ENCODE results near the gene TBC1D5. TPM values are rescaled to one million over a fixed set of nuclear protein-coding genes. Genes with fewer than 3 reads are reported as not detected.

Gene TBC1D5
- total RNA-seq, 3 donors from 2014 or later (not counting 1 experiment from before 2014, with no cell fraction given): 63.8 to 81.9 (median 74.9) TPM

- TF ChIP-seq CTCF (IDR thresholded peaks at IDR 0.05): no peak
- no peak overlapping the region for H3K4me3 Mint-ChIP-seq
- H3K9me3 Mint-ChIP-seq: no peaks in the 10 kb centered on the region
- no peak overlapping the region for H3K4me3 ChIP-seq (ENCODE audit: low read length)
- DNase-seq (no peak), ATAC-seq (no peak)
- H3K9me3 ChIP-seq (ENCODE audit: control insufficient read depth, insufficient read depth, low read length): no peaks in the 10 kb centered on the region
- H3K4me1 ChIP-seq (ENCODE audit: control insufficient read depth, insufficient read depth, low read length): no peaks in the 10 kb centered on the region
- peaks cover 27 to 28% of the 10 kb centered on the region in 2 donors for H3K4me1 Mint-ChIP-seq
- H3K36me3 Mint-ChIP-seq: no peaks in the 10 kb centered on the region
- no peaks in the 10 kb centered on the region for H3K27me3 Mint-ChIP-seq (ENCODE audit: low read depth in 2 of 2)
- no peak overlapping the region for H3K27ac Mint-ChIP-seq
- no peak overlapping the region for H3K27ac ChIP-seq (ENCODE audit: low read length)
- H3K27me3 ChIP-seq (ENCODE audit: control insufficient read depth, insufficient read depth, low read length): no peaks in the 10 kb centered on the region
- H3K36me3 ChIP-seq (ENCODE audit: control insufficient read depth, insufficient read depth, low read length): no peaks in the 10 kb centered on the region
- intact Hi-C loops (cut with micrococcal nuclease): no loop called here
Observed at GRCh38 chr3:17629400-17629799, 113.0 kb downstream of the TBC1D5 start.

GRCh38 chr3:17626395-17626794 lies 116.0 kb downstream of the TBC1D5 start:
- Mint-ChIP-seq H3K4me1 (peaks cover 14% of the 10 kb centered on the region in 2 donors), H3K27me3 (ENCODE audit: low read depth in 2 of 2) (no peaks in the 10 kb centered on the region), H3K36me3 (no peaks in the 10 kb centered on the region), H3K4me3 (no peak overlapping the region), H3K9me3 (no peaks in the 10 kb centered on the region), H3K27ac (peak overlapping the region in 1 of 2 donors; percentile 0)
- H3K4me3 ChIP-seq (ENCODE audit: low read length): no peak overlapping the region
- H3K27ac ChIP-seq (ENCODE audit: low read length): no peak overlapping the region
- no peaks in the 10 kb centered on the region for H3K4me1 ChIP-seq (ENCODE audit: control insufficient read depth, insufficient read depth, low read length)
- ATAC-seq (no peak), DNase-seq (no peak)
- H3K36me3 ChIP-seq (ENCODE audit: control insufficient read depth, insufficient read depth, low read length): no peaks in the 10 kb centered on the region
- no peaks in the 10 kb centered on the region for H3K9me3 ChIP-seq (ENCODE audit: control insufficient read depth, insufficient read depth, low read length)
- TF ChIP-seq CTCF (IDR thresholded peaks at IDR 0.05): no peak
- H3K27me3 ChIP-seq (ENCODE audit: control insufficient read depth, insufficient read depth, low read length): no peaks in the 10 kb centered on the region
- intact Hi-C loops (cut with micrococcal nuclease): no loop called here
- WGBS (ENCODE audit: insufficient coverage): 88% methylated on average over 1 of the region's 1 CpG

- Mint-ChIP-seq H3K36me3 (no peaks in the 10 kb centered on the region), H3K9me3 (no peaks in the 10 kb centered on the region), H3K4me1 (peaks cover 14% of the 10 kb centered on the region in 2 donors), H3K4me3 (no peak overlapping the region), H3K27me3 (ENCODE audit: low read depth in 2 of 2) (no peaks in the 10 kb centered on the region), H3K27ac (no peak overlapping the region)
- Histone ChIP-seq H3K4me3 (ENCODE audit: low read length) (no peak overlapping the region), H3K36me3 (ENCODE audit: control insufficient read depth, insufficient read depth, low read length) (no peaks in the 10 kb centered on the region), H3K9me3 (ENCODE audit: control insufficient read depth, insufficient read depth, low read length) (no peaks in the 10 kb centered on the region), H3K4me1 (ENCODE audit: control insufficient read depth, insufficient read depth, low read length) (no peaks in the 10 kb centered on the region), H3K27me3 (ENCODE audit: control insufficient read depth, insufficient read depth, low read length) (no peaks in the 10 kb centered on the region), H3K27ac (ENCODE audit: low read length) (no peak overlapping the region)
- no peak for TF ChIP-seq CTCF (IDR thresholded peaks at IDR 0.05)
- intact Hi-C loops (cut with micrococcal nuclease): no loop called here
- no CpG with 5 or more reads among the region's 2 CpGs for WGBS (ENCODE audit: insufficient coverage)
- DNase-seq: no peak
- ATAC-seq: no peak
Observed at GRCh38 chr3:17625133-17625532, 117.3 kb downstream of the TBC1D5 start.

- no peak overlapping the region for H3K27ac Mint-ChIP-seq
- WGBS (ENCODE audit: insufficient coverage): 98% methylated on average over 2 of the region's 2 CpGs
- H3K9me3 Mint-ChIP-seq: no peaks in the 10 kb centered on the region
- no peaks in the 10 kb centered on the region for H3K4me1 ChIP-seq (ENCODE audit: control insufficient read depth, insufficient read depth, low read length)
- no peak overlapping the region for H3K27ac ChIP-seq (ENCODE audit: low read length)
- no peak for ATAC-seq
- peaks cover 3% of the 10 kb centered on the region for H3K36me3 ChIP-seq (ENCODE audit: control insufficient read depth, insufficient read depth, low read length)
- H3K4me1 Mint-ChIP-seq: peaks cover 14% of the 10 kb centered on the region in 2 donors
- H3K27me3 Mint-ChIP-seq (ENCODE audit: low read depth in 2 of 2): no peaks in the 10 kb centered on the region
- H3K4me3 Mint-ChIP-seq: no peak overlapping the region
- no peak overlapping the region for H3K4me3 ChIP-seq (ENCODE audit: low read length)
- H3K27me3 ChIP-seq (ENCODE audit: control insufficient read depth, insufficient read depth, low read length): no peaks in the 10 kb centered on the region
- no peaks in the 10 kb centered on the region for H3K9me3 ChIP-seq (ENCODE audit: control insufficient read depth, insufficient read depth, low read length)
- no peaks in the 10 kb centered on the region for H3K36me3 Mint-ChIP-seq
- intact Hi-C loops (cut with micrococcal nuclease): no loop called here
- DNase-seq: no peak
- no peak for TF ChIP-seq CTCF (IDR thresholded peaks at IDR 0.05)
Observed at GRCh38 chr3:17623464-17623863, 119.0 kb downstream of the TBC1D5 start.

All from natural killer cell (primary cell).